ENCODE data around the gene RAPGEF1.

Gene RAPGEF1

GRCh38 chr9:131695836-131696460, 43.9 kb downstream of the RAPGEF1 start:
- Histone ChIP-seq H3K27ac (ENCODE audit: extremely low read depth, low read depth, low read length) (no peak overlapping the region), H3K4me1 (ENCODE audit: control insufficient read depth, insufficient read depth, low read length) (no peaks in the 10 kb centered on the region), H3K9me3 (ENCODE audit: control insufficient read depth, insufficient read depth, low read depth, low read length) (no peaks in the 10 kb centered on the region), H3K4me3 (ENCODE audit: low read depth, low read length) (no peak overlapping the region), H3K36me3 (ENCODE audit: control insufficient read depth in 2 of 2, insufficient read depth in 1 of 2, low read length in 2 of 2) (no peaks in the 10 kb centered on the region)
- ChIA-PET POLR2A (interaction anchor here (0.9 kb wide), 1 partner anchor 18 kb away, joined by 3 read pairs; no protein-coding TSS in a partner anchor), CTCF (interaction anchor here (0.6 to 2.6 kb wide), 10 partner anchors 12 to 323 kb away, joined by 3 to 13 read pairs (median 3); partner anchors contain the start of gene RAPGEF1)
- TF ChIP-seq YY1 (tag by site-specific recombination; IDR thresholded peaks at IDR 0.05): no peak
- no peak for TF ChIP-seq PRDM1 (tag by site-specific recombination; IDR thresholded peaks at IDR 0.05)
- no peak for TF ChIP-seq ZNF488 (tag by site-specific recombination; IDR thresholded peaks at IDR 0.05)
- TF ChIP-seq BCL11B (tag by site-specific recombination; IDR thresholded peaks at IDR 0.05; ENCODE audit: low read depth): no peak
- no peak for TF ChIP-seq PRDM10 (tag by site-specific recombination; IDR thresholded peaks at IDR 0.05)
- TF ChIP-seq ZNF560 (tag by site-specific recombination; IDR thresholded peaks at IDR 0.05; ENCODE audit: borderline replicate concordance): no peak

GRCh38 chr9:131695366-131695765, 44.5 kb downstream of the RAPGEF1 start:
- Histone ChIP-seq H3K36me3 (ENCODE audit: control insufficient read depth in 2 of 2, insufficient read depth in 1 of 2, low read length in 2 of 2) (no peaks in the 10 kb centered on the region), H3K9me3 (ENCODE audit: control insufficient read depth, insufficient read depth, low read depth, low read length) (no peaks in the 10 kb centered on the region), H3K27ac (ENCODE audit: extremely low read depth, low read depth, low read length) (no peak overlapping the region), H3K4me3 (ENCODE audit: low read depth, low read length) (no peak overlapping the region), H3K4me1 (ENCODE audit: control insufficient read depth, insufficient read depth, low read length) (no peaks in the 10 kb centered on the region)
- POLR2A ChIA-PET: interaction anchor here (0.9 kb wide), 1 partner anchor 17 kb away, joined by 3 read pairs; no protein-coding TSS in a partner anchor
- CTCF ChIA-PET: interaction anchor here (0.7 to 2.6 kb wide), 6 partner anchors 13 to 53 kb away, joined by 3 to 13 read pairs (median 3); partner anchors contain the start of gene RAPGEF1
- TF ChIP-seq ZNF560 (tag by site-specific recombination; IDR thresholded peaks at IDR 0.05; ENCODE audit: borderline replicate concordance) (no peak), ZNF239 (tag by site-specific recombination; IDR thresholded peaks at IDR 0.05) (no peak), ZNF23 (tag by site-specific recombination; IDR thresholded peaks at IDR 0.05; ENCODE audit: borderline replicate concordance) (no peak), ZBTB44 (tag by site-specific recombination; IDR thresholded peaks at IDR 0.05) (no peak), ZNF623 (tag by site-specific recombination; IDR thresholded peaks at IDR 0.05) (no peak), ZNF274 (IDR thresholded peaks at IDR 0.05; ENCODE audit: low read length) (no peak), ZNF274 (tag by site-specific recombination; IDR thresholded peaks at IDR 0.05; ENCODE audit: borderline replicate concordance) (no peak), ZFP3 (tag by site-specific recombination; IDR thresholded peaks at IDR 0.05; ENCODE audit: low read depth) (no peak), PATZ1 (tag by site-specific recombination; IDR thresholded peaks at IDR 0.05) (no peak), ZNF488 (tag by site-specific recombination; IDR thresholded peaks at IDR 0.05) (no peak), TSHZ1 (tag by site-specific recombination; IDR thresholded peaks at IDR 0.05; ENCODE audit: borderline replicate concordance) (no peak), ZNF324 (tag by site-specific recombination; IDR thresholded peaks at IDR 0.05) (no peak), KLF7 (tag by site-specific recombination; IDR thresholded peaks at IDR 0.05; ENCODE audit: borderline replicate concordance) (no peak), ZNF18 (tag by site-specific recombination; IDR thresholded peaks at IDR 0.05) (no peak)
